Neural progenitor cell (in vitro differentiated cells): Measurements from ENCODE around the gene PVRIG. TPM values are rescaled to one million over a fixed set of nuclear protein-coding genes. Genes with fewer than 3 reads are reported as not detected.
"Not testable (repeated sequence)": the region's sequence is repeated elsewhere in the genome, so short reads cannot be mapped to it uniquely, and the experiment has no call there.

Experiments used
- DNase-seq: peaks from one replicate; pipeline ENCODE4 v3.0.0-alpha.2; 2016; ENCODE audit warnings: low spot score
- H2AFZ ChIP-seq: fragments of 200-600 bp; sonication (generic); replicated peaks from 2 replicates; pipeline ENCODE4 v1.6.1; 2016; ENCODE audit warnings: antibody characterized with exemption
- H3F3A ChIP-seq: fragments of 200-600 bp; sonication (generic); 2 replicates; pipeline ENCODE4 v1.6.1; 2016; ENCODE audit warnings: antibody characterized with exemption, low read depth
- H3K27ac ChIP-seq: fragments of 200-600 bp; sonication (generic); 2 replicates; pipeline ENCODE4 v1.5.1; 2016; ENCODE audit warnings: mild to moderate bottlenecking
- H3K27me3 ChIP-seq: fragments of 200-600 bp; sonication (generic); 2 replicates; pipeline ENCODE4 v1.6.1; 2016; ENCODE audit warnings: mild to moderate bottlenecking, moderate library complexity
- H3K36me3 ChIP-seq: fragments of 200-600 bp; sonication (generic); 2 replicates; pipeline ENCODE4 v1.5.1; 2016
- H3K4me1 ChIP-seq: fragments of 200-600 bp; sonication (generic); 2 replicates; pipeline ENCODE4 v1.6.1; 2016; ENCODE audit warnings: mixed run types
- H3K4me2 ChIP-seq: fragments of 200-600 bp; sonication (generic); 2 replicates; pipeline ENCODE4 v1.6.1; 2016
- H3K4me3 ChIP-seq: fragments of 200-600 bp; sonication (generic); 2 replicates; pipeline ENCODE4 v1.5.1; 2016
- H3K79me2 ChIP-seq: fragments of 200-600 bp; sonication (generic); 2 replicates; pipeline ENCODE4 v1.6.1; 2016; ENCODE audit warnings: low read depth
- H3K9ac ChIP-seq: fragments of 200-600 bp; sonication (generic); 2 replicates; pipeline ENCODE4 v1.6.1; 2016
- H3K9me3 ChIP-seq: fragments of 200-600 bp; sonication (generic); 2 replicates; pipeline ENCODE4 v1.5.1; 2016; ENCODE audit warnings: low read depth
- H4K20me1 ChIP-seq: fragments of 200-600 bp; sonication (generic); 2 replicates; pipeline ENCODE4 v1.6.1; 2016; ENCODE audit warnings: low read depth
- H3K27ac Mint-ChIP-seq: 3 replicates; pipeline ENCODE4 v1.8.0; 2021; ENCODE audit warnings: mixed read lengths
- H3K27me3 Mint-ChIP-seq: 2 replicates; pipeline ENCODE4 v1.8.0; 2022; ENCODE audit warnings: low read depth, mild to moderate bottlenecking, inconsistent platforms, moderate library complexity, mixed read lengths; ENCODE audit not compliant: insufficient read depth
- H3K36me3 Mint-ChIP-seq: 3 replicates; pipeline ENCODE4 v1.8.0; 2021; ENCODE audit warnings: mixed read lengths
- H3K4me1 Mint-ChIP-seq: 3 replicates; pipeline ENCODE4 v1.8.0; 2021; ENCODE audit warnings: mixed read lengths
- H3K4me3 Mint-ChIP-seq: 3 replicates; pipeline ENCODE4 v1.8.0; 2021; ENCODE audit warnings: mild to moderate bottlenecking, moderate library complexity, mixed read lengths
- H3K9me3 Mint-ChIP-seq: 3 replicates; pipeline ENCODE4 v1.8.0; 2020; ENCODE audit warnings: mixed read lengths
- EZH2phosphoT487 ChIP-seq: fragments of 200-600 bp; sonication (generic); IDR thresholded peaks from 2 replicates; pipeline ENCODE4 v1.6.1; 2017; ENCODE audit warnings: antibody characterized with exemption
- total RNA-seq: library from RNA; depleted of rRNA; stranded (reverse); fragments of >200 nt; gene quantifications from 2 replicates; pipeline ENCODE4 v1.2.3, GENCODE V29; 2015; ENCODE audit warnings: low replicate concordance
- TF ChIP-seq, protein P1 (sequence below): fragments of 200-600 bp; sonication (generic); IDR thresholded peaks from 2 replicates; pipeline ENCODE4 v1.5.1; 2017; ENCODE audit warnings: antibody characterized with exemption, mild to moderate bottlenecking

Gene PVRIG
- total RNA-seq, 1 donor from 2014 or later, result not detected

DNA sequence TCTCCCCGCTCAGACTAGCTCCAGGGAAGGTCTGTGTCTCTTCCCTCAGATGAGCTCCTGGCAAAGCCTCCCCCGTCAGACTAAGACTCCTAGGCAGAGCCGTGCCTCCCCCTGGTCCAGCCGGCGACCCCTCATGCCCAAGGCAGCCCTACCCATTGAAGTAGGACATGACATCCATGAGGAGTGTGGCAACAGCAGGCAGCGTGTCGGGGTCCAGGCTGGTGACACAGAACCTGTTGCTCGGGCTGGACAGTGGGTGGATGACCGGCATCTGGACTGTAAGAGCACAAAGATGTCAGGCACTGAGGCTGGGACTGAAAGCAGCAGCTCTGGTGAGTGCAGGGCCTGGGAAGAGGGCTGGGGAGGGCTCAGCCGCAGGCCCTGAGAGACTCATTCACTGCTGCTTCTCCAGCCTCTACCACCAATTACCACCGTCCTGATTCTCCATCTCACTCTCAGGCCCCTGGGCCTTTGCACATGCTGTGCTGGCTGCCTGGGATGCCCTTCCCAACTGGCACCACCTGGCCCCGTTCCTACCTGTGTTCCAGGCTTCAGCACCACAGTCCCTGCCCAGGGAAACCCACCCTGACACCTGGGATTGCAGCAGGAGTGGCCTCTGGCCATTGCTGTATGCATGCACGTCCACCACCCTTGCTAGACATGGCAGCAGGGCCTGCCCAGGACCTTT, 2.8 kb downstream of the PVRIG start:
- Mint-ChIP-seq H3K4me3 (no peak overlapping the region), H3K4me1 (peaks cover 14% of the 10 kb centered on the region), H3K9me3 (no peaks in the 10 kb centered on the region), H3K27me3 (peaks cover 3% of the 10 kb centered on the region), H3K36me3 (peaks cover 3% of the 10 kb centered on the region), H3K27ac (no peak overlapping the region)
- Histone ChIP-seq H3K4me1 (peaks cover 9% of the 10 kb centered on the region), H3K36me3 (no peaks in the 10 kb centered on the region), H3K27me3 (no peaks in the 10 kb centered on the region), H3K4me2 (no peak overlapping the region), H3K4me3 (no peak overlapping the region), H3K9ac (no peak overlapping the region), H3K9me3 (no peaks in the 10 kb centered on the region), H3K79me2 (no peaks in the 10 kb centered on the region), H2AFZ (no peak overlapping the region), H3F3A (peaks cover 13% of the 10 kb centered on the region), H3K27ac (no peak overlapping the region), H4K20me1 (no peaks in the 10 kb centered on the region)
- TF ChIP-seq, protein P1, sequence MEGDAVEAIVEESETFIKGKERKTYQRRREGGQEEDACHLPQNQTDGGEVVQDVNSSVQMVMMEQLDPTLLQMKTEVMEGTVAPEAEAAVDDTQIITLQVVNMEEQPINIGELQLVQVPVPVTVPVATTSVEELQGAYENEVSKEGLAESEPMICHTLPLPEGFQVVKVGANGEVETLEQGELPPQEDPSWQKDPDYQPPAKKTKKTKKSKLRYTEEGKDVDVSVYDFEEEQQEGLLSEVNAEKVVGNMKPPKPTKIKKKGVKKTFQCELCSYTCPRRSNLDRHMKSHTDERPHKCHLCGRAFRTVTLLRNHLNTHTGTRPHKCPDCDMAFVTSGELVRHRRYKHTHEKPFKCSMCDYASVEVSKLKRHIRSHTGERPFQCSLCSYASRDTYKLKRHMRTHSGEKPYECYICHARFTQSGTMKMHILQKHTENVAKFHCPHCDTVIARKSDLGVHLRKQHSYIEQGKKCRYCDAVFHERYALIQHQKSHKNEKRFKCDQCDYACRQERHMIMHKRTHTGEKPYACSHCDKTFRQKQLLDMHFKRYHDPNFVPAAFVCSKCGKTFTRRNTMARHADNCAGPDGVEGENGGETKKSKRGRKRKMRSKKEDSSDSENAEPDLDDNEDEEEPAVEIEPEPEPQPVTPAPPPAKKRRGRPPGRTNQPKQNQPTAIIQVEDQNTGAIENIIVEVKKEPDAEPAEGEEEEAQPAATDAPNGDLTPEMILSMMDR, result no peak
- TF ChIP-seq EZH2phosphoT487, result no peak
- DNase-seq, result no peak

DNA sequence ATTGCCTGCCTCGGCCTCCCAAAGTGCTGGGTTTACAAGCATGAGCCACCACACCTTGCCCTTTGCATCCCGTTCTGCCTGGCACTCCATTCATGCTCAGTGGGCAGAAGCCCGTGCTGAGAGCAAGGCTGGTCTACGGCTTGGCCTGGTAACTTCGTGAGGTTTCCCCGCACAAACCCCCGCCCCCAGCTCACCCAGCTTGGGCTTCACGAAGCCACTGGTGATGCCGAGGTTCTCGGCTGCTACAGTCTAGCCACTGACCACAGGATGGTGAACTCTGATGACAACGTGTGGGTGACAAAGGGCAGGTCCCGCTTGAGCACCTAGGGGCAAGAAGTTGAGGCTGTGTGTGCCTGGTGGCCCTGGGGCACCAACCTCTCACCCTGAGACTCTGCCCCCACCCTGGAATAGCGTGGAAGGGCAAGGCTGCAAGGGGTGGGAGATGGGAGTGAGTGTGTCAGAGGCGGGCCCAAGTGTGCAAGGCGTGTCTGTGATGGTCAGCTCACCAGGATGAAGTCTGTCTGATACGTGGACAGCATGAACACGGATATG, 3.7 kb downstream of the PVRIG start:
- H3K79me2 ChIP-seq, H3K27me3 Mint-ChIP-seq, H3K36me3 ChIP-seq, H3K9me3 Mint-ChIP-seq, H3K27ac ChIP-seq, H3K27ac Mint-ChIP-seq, H3K9ac ChIP-seq, H3K4me2 ChIP-seq, H3K4me3 ChIP-seq, DNase-seq, H3K4me1 ChIP-seq, H4K20me1 ChIP-seq, H3K27me3 ChIP-seq, H3K9me3 ChIP-seq, H2AFZ ChIP-seq, H3K36me3 Mint-ChIP-seq, H3K4me3 Mint-ChIP-seq: not testable (repeated sequence)
- H3F3A ChIP-seq, result peaks cover 13% of the 10 kb centered on the region
- peaks cover 12% of the 10 kb centered on the region for H3K4me1 Mint-ChIP-seq

DNA sequence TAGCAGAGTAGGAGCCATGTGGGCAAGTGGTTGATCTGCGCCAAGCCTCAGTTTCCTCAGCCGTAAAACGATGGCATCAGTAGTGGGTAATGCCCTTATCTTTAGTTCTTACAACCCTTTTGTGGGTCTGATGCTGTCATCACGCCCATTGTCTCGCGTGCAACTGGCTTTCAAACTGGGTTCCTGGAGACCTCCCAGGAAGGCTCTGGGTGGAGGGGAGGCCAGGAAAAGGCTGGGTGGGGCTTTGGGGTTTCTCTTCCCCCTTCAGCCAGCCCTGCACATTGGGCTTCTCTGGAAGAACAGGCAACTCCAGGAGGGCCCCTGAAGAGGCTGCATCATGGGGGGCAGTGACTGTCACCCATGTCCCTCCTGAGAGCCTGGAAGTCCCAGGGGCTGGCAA, 5.1 kb downstream of the PVRIG start:
- not testable (repeated sequence) for H3K79me2 ChIP-seq, H3K9me3 ChIP-seq, DNase-seq, H4K20me1 ChIP-seq, H3K4me2 ChIP-seq, H3K27me3 Mint-ChIP-seq, H3K36me3 Mint-ChIP-seq, H3K4me3 Mint-ChIP-seq, H3K27ac Mint-ChIP-seq, H3K27ac ChIP-seq, H2AFZ ChIP-seq, H3K4me3 ChIP-seq, H3K9me3 Mint-ChIP-seq, H3K4me1 ChIP-seq, H3K9ac ChIP-seq, H3K36me3 ChIP-seq, H3K27me3 ChIP-seq
- peaks cover 12% of the 10 kb centered on the region for H3K4me1 Mint-ChIP-seq
- peaks cover 13% of the 10 kb centered on the region for H3F3A ChIP-seq

DNA sequence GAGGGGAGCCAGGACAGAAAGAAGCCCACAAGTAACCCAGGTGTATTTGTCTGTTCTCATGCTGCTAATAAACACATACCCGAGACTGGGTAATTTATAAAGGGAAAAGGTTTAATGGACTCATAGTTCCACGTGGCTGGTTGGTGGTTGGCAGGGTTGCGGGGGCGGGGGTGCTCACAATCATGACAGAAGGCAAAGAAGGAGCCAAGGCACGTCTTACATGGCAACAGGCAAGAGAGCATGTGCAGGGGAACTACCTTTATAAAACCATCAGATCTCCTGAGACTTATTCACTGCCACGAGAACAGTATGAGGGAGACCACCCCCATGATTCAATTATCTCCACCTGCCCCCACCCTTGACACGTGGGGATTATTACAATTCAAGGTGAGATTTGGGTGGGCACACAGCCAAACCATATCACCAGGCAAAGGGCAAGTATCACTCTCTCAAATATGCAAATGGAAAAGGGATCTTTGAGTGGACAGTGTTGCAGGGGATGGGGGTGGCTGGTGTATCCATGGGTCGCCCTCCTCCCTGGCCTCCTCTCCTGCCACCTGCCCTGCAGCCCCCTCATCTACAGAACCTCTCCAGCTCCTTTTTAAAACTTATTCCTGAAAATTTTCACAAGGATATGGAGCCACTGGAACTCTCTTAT, 15.0 kb downstream of the PVRIG start:
- H3K27ac Mint-ChIP-seq, H3K27me3 ChIP-seq, H3K4me3 ChIP-seq, H4K20me1 ChIP-seq, DNase-seq, H3K4me2 ChIP-seq, H3K4me1 ChIP-seq, H3K79me2 ChIP-seq, H3K9me3 ChIP-seq, H3K9me3 Mint-ChIP-seq, H3K27me3 Mint-ChIP-seq, H3K9ac ChIP-seq, H3K27ac ChIP-seq, H3K4me3 Mint-ChIP-seq, H2AFZ ChIP-seq, H3K36me3 ChIP-seq, H3F3A ChIP-seq: not testable (repeated sequence)
- Mint-ChIP-seq H3K36me3 (peaks cover 20% of the 10 kb centered on the region), H3K4me1 (peaks cover 14% of the 10 kb centered on the region)

DNA sequence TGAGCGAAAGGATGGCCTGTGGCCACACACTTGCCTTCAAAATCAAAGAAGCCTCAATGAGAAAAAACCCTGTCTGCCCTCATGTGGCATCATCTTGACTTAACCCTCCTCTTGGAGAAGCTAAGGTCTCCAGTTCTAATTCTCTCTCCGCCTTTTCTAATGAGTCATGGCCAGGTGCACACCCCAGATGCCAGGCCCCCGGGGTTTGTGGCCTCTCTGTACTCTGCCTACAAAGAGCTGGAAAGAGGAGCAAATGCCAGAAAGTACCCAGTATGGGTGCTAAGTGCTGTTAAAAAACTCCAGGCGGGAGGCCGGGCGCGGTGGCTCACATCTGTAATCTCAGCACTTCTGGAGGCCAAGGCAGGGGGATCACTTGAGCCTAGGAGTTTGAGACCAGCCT, 20.2 kb downstream of the PVRIG start:
- not testable (repeated sequence) for H3F3A ChIP-seq, H3K27me3 ChIP-seq, H3K9ac ChIP-seq, H2AFZ ChIP-seq, H3K36me3 ChIP-seq, H3K4me3 ChIP-seq, H3K4me3 Mint-ChIP-seq, DNase-seq, H3K27ac ChIP-seq, H3K4me1 ChIP-seq, H3K9me3 Mint-ChIP-seq, H3K9me3 ChIP-seq, H3K4me2 ChIP-seq, H3K27me3 Mint-ChIP-seq, H4K20me1 ChIP-seq, H3K27ac Mint-ChIP-seq
- peaks cover 11% of the 10 kb centered on the region for H3K36me3 Mint-ChIP-seq
- peaks cover 24% of the 10 kb centered on the region for H3K4me1 Mint-ChIP-seq
- peaks cover 34% of the 10 kb centered on the region for H3K79me2 ChIP-seq

DNA sequence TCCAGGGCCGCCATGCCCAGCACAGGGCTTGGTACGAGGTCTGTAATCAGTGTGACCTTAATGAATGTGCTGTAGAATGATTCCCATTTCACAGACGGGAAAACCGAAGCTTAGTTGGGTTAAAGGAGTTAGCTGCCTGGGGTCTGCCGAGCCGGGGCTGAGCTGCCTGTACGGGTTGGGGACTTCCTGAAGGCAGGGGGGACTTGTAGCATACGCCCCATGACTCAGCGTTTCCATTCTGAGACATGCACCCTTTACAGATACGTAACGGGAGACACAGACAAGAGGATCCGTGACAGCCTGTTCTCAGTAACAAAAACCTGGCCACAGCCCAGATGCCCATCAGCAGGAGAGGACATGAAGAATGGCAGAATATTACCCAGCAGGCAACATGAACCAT, 23.6 kb downstream of the PVRIG start:
- H3K4me1 ChIP-seq, result peaks cover 19% of the 10 kb centered on the region
- H3K4me2 ChIP-seq, H3K4me3 ChIP-seq, H3K27ac ChIP-seq, H3K27ac Mint-ChIP-seq, H3K9ac ChIP-seq, H3K4me3 Mint-ChIP-seq, DNase-seq, H3K27me3 Mint-ChIP-seq, H3K27me3 ChIP-seq, H3K36me3 ChIP-seq, H3K9me3 Mint-ChIP-seq, H2AFZ ChIP-seq, H3K9me3 ChIP-seq: not testable (repeated sequence)
- H3K79me2 ChIP-seq, result peaks cover 41% of the 10 kb centered on the region
- peaks cover 21% of the 10 kb centered on the region for H3F3A ChIP-seq
- peaks cover 42% of the 10 kb centered on the region for H3K4me1 Mint-ChIP-seq
- H4K20me1 ChIP-seq, result peaks cover 23% of the 10 kb centered on the region
- H3K36me3 Mint-ChIP-seq, result peaks cover 11% of the 10 kb centered on the region

DNA sequence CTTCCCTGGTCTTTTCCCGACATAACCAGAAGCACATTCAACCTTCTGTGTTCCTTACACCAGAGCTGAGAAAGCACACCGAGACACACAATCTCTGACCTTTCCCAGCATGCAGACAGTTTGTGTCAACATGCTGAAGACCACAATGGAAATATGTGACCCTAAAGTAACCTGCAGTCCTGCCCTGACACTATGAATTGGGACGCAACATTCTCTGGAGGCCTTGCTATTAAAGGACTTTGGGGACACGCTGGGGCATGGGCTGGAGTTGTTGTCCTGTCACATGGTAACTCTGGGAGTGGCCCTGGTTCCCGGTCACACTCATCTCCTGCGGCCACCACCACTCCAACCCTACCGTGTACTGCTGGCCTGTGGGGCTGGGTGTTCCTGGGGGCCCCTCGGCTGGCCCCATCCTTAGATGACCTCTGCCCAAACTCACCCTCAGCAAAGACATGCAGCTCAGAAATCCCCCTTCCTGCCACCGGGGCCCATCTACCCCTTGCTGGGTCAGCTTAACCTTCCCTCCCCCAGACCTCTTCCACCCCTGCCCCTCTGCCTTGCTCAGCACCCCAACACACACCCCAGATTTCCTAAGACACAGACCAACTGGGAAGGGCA, 25.3 kb downstream of the PVRIG start:
- peak overlapping the region; percentile 21 for H3K4me3 Mint-ChIP-seq

More for the DNA sequence above, 25.3 kb downstream of the PVRIG start:
- Histone ChIP-seq H3K79me2 (peaks cover 41% of the 10 kb centered on the region), H3K4me1 (peaks cover 19% of the 10 kb centered on the region), H4K20me1 (peaks cover 32% of the 10 kb centered on the region), H3F3A (peaks cover 21% of the 10 kb centered on the region)
- H3K4me2 ChIP-seq, H3K36me3 ChIP-seq, H3K27me3 Mint-ChIP-seq, H3K4me3 ChIP-seq, H3K9me3 Mint-ChIP-seq, DNase-seq, H3K27ac ChIP-seq, H3K27me3 ChIP-seq, H3K36me3 Mint-ChIP-seq, H3K9ac ChIP-seq, H3K9me3 ChIP-seq, H2AFZ ChIP-seq: not testable (repeated sequence)
- H3K27ac Mint-ChIP-seq, result peak overlapping the region; percentile 85
- H3K4me1 Mint-ChIP-seq, result peaks cover 38% of the 10 kb centered on the region
